GM19035 (cell line): Measurements from ENCODE around the gene MINDY4B.

ENCODE experiments used
- ATAC-seq: cut with Tn5 transposase; IDR thresholded peaks from one replicate; pipeline ENCODE4 v1.9.1; 2021; ENCODE audit not compliant: unreplicated experiment

MINDY4B gene

DNA sequence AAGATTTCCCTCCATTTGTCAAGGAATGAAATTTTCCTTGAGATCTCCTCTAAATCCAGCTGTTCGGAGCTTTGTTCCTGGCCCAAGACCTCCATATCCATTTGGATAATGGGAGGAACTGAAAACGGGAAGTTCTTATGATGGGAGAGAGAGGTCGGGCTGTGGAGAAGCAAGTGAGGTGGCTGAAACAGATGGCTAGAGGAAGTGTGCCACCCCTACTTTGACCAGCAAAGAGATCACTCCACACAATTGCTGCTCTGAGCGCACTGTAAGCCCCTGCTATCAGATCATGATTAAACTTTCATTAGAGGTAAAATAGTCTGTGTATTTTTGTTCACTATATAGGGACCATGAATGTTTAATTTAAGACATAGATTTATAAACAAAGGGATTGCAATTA is at the start of gene MINDY4B:
TSS of gene MINDY4B (minus strand) at position 101 of the 400 bp plus-strand sequence. CDS start at position 101, 0 bp downstream.
- no peak for ATAC-seq

DNA sequence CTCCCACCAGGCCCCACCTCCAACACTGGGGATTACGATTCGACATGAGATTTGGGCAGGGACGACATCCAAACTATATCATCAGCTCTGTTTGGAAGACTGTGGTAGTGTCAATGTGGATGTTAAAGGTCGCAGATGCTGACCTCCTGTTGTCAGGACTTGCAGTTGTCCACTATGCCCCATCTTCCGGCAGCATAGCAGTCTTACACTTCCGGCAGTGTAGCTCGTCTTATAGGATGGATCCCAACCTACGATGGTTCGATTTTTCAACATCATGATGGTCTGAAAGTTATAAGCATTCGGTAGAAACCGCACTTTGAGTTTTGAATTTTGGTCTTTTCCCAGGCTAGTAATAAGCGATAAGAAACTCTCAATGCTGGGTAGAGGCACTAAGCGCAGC is 46.7 kb upstream of the MINDY4B start:
- no peak for ATAC-seq

DNA sequence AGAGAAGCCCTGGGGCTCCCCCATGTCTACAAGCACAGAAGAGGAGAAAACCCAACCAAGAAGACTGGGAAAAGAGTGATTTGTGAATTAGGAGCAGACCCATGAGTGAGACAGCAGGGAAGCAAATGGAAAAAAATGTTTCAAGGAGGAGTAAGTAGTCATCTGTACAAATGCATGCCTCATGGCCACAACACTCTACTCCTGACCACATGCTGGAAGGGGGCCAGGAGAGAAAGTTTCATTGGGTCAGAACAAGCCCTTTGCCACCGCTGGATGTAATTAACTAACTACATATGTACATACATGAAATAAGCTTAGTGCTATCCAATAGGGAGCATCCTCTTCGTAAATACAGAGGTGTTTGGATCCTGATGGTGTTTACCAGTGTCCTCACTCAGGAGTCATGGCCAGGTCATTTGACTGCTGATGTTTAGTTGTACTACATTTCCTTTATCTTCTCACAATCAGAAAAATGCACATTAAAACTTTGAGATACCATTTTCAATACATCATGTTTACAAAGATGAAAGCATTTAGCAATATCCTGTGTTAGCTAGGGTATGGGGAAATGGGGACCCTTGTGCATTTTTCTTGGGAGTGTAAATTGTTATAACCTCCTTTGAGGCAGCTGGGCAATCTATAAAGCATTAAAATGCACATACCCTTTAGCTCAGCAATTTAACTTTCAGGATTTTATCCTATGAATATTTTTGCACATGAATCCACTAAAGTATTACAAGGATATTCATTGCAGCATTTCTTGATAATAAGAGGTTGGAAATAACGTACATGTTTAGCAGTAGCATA is 40.2 kb upstream of the MINDY4B start:
- ATAC-seq, result no peak

DNA sequence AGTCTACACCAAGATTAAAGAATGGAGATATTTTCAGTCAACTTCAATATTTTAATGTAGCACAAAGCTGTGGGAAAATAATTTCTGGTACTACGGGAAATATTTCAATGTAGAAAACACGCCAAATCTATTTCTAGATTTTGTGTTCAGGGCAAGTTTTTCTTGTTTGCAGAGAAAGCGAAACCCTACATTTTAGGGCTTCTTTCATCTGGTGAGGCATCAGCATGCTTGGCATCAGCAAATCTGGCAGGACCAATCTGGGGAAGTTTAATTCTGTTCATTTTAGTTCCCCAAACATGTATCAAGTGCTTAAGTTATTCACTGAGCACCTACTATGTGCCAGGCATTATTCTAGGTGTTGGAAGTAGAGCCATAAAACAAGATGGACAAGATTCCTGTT is 37.0 kb upstream of the MINDY4B start:
- ATAC-seq, result no peak

DNA sequence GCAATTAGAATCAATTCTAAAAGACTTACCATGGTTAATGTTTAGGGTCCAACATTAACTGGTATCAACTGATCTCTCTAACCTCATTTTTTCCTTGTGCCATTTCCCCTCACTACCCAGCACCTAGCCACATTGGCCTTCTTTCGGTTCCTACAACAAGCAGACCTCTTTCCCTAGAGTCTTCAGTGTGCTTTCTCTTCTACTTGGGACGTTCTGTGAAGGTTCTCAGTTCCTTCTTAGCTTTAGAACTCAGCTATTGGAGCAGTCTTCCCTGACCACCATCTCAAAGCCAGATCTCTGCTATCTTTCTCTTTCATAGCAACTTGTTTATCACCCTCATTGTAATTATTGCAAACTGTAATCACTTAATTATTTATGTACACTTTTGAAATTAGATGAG is 31.5 kb upstream of the MINDY4B start:
- ATAC-seq, result no peak

DNA sequence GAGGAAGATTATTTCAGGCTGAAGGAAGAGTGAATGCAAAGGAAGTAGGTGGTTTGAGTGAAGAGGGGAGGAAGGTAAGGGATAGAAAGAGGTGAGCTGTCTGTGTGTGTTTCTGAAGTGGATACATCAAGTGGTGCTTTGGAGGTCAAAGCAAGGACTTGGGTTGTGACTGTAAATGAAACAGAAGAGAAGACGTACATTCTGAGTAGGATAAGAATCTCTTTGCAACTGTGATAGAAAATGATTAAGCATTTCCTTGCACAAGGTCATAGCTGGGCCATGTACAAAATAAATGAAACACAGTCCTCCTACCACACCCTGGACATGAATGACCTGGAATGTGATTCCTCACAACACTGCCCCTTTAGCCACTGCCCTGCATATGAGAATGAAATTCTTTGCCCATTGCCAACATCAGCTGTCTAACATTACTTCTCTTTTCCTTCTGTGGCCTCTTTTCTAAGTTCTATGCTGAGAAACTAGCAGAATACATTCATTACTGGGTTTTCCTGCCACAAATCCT is 28.3 kb upstream of the MINDY4B start:
- ATAC-seq, result no peak

DNA sequence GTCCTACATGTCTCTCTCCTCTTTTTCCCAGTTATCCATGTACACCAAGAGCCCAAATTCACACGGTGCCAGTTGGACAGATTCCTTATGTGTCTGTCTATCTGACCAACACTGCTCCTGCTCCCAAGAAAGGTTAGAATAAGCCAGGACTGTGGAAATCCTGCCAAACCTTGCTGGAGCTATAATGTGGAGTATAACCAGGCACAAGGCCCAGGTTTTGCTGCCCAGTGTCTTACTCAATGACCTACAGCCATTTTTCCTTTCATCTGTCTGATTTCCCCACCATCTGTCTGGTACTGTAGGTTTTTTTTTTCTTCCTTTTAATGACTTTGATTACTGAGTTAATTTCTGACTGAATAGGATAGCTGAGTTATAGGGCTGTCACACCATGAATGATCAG is 26.5 kb upstream of the MINDY4B start:
- ATAC-seq, result no peak

DNA sequence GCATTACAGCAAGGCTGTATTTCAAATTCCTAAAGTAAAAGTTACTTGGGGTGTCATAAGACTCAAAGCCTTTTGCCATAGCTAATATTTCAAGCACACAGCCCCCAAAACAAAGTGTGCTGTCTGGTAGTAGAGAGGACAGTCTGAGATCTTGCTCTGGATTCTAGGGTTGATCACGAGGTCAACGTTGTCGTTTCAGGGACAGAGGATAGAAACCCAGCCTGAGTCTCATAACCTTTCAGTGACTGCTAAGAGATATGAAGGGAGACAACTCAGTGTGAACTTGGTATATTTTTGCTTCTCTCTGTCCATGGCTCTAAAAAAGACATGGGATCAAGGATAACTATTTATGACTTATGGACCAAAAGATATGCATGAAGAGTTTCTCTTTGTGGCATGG is 25.6 kb upstream of the MINDY4B start:
- ATAC-seq, result no peak

DNA sequence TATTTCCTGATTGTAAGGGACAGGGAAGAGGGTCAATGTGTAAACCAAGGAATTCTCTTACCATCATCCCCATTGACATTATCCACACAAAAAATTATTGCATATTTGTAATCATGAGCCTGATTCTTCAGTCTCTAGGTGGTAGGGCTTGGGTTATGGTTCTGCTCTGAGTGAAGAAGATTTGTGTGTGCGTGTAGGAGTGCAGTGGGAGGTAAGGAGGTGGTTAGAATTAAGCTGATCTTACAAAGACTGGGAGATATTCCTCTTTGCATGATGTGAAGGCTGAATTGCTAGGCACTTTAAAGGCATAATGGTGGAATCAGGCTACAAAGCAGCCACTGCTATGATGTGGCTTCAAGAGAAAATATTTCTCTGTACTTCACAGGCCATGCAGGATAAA is 23.0 kb upstream of the MINDY4B start:
- no peak for ATAC-seq

DNA sequence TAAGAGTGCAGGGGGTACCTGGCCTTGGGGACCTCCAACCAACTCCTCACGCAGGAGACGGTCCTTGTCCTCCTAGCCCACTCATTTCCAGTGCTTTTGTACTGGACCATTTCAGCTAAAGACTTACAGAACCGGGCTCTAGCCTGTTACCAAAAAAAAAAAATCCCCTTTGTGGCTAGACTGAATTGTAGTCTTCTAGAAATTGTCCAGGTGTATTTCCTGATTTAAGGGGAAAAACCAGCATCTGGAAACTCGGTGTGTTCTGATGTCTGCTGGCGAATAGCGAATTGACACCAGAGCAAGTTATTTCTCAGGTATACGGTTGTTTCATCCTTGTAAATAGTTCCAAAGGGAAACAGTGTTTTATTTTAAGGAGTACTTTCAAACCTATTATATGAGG is 21.1 kb upstream of the MINDY4B start:
- no peak for ATAC-seq

DNA sequence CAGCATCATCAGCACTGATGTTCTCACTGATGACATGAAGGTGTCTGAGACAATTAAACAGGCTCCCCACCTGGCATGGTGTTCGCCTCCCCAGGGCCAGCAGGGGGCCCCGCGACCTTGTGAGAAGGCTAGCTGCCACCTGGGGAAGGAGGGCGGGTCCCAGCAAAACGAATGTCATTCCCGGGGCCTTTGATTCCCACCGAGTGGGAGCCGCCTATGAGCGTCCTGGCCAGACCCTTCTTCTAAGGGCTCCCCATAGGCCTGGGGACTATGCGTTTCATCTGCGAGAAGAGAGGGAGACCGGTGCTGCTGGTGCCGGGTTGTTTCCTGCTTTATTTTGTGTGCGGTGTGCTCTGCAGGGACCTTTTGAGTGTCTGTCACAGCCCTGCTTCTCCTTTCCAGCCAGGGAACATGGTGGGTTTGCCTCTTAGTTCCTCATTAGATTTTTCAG is 20.5 kb upstream of the MINDY4B start:
- peak; percentile 89 for ATAC-seq

DNA sequence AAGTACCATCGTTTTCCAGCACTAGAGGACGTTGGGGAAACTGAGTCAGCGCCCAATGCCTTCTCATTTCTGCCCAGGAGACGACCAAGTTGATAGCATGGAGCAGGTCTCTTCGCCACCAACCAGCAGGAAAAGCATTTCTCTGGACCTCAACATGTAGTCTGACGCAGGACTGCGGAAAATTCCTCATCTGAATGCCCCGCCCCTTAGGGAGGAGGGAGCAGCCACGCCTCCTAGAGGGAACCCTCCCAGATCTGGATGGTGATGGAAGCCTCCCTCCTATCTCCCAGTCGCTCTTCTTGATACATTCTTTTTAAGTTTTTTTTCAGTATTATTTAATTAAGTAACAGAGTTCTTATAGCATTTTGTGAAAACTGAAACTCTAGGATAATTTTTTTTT is 17.4 kb upstream of the MINDY4B start:
- ATAC-seq, result no peak

DNA sequence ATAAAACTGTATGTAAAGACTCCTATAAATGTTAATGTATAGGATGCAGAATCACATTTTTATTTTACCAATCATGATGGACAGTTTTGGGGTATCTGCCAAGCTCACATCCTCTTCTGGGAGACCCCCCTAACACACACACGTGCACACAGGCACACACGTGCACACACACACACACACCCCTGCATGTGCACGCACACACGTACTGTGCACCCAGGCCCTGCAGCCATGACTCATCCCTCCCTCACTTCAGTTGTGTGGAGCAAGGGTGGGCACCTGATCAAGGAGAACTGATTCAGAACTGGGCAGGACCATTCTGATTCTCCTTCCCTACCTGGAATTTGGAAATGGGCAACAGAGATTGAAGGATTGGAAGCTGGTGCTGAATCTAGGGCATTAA is 16.0 kb upstream of the MINDY4B start:
- ATAC-seq, result no peak

DNA sequence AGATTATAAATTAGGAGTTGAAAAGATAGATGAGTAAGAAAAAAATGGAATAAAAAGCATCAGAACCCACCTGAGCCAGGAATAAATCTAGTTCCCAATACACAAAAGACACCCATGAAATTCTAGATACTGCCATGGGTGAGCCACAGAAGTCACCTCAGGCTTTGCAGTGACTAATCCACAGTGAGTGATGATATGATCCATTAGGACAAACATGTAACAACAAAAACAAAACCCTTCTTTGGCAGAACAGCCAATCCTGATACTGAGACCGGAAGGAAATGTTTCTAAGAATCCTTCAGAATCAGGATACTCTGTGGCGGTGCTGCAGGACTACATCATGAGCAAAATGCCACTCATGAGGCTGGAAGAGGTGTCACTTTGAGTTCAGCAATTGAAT is 15.0 kb upstream of the MINDY4B start:
- ATAC-seq, result no peak

DNA sequence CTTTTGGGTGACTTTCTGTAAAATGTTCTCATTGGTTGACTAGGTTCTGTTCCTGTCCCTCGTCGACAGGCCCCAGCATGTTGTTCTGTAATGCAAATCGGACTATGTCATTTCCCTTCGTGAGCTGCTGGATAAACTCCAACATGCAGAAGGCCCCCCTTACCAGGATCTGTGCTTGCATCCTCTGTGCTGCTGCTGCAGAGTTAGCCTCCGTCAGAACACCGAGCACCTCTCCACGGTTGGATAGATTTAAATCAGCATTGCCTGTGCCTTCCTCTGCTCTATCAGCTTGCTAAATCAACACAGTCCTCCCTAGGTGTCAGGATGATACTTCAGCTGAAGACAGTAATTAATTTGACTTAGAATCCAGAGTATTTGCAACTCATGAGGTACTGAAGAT is 12.7 kb upstream of the MINDY4B start:
- no peak for ATAC-seq

DNA sequence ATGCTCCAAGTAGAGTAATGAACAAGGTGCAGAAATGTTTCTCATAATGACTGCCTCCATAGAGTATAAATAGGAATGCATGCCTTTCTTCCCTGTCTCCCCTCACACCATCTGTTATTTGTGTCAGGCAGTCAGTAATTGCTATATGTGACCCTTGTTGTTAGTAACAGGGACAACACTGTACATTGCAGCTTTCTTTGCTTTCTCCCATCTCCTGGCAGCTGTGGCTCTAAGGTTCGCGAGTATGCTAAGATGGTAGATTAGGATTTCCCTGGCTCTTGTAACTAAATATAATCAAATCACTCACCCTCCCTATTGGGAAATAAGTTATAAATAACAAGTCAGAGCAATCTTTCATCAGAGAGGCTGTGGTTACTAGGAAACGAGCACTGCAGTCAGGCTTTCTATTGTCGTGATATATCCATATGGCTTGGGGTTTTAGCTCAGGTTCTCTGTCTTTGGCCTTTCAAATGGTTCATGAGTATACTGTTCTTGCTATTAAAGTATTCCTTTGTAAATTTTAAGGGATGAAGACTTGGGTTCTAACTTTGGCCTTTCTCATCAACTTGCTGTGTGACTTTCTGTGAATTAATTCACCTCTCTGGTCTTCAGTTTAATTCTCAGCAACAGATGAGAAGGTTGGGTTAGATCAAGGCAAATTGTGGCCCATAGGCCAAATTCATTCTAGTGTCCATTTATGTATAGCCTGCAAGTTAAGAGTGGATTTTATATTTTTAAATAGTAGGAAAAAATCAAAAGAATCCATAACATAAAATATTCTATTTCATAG is 8.1 kb upstream of the MINDY4B start:
- ATAC-seq, result no peak

DNA sequence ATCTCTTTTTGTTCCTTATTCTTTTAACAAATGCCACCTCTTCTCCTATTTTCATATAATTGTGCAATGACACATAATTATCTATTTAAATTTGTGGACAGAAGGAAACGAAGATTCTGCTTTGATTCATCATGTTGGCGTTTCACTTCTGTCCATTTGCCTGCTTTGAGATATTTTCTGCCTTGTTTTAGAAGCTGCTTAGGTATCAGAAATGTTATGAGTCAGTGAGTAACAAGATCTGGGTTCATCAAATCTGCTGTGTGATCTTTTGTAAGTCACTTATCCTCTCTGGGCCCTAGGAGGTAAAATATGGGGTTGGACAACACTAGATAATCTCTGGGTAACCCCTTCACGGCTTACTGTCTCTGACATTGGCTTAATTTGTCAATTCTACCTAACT is 7.3 kb upstream of the MINDY4B start:
- peak; percentile 61 for ATAC-seq

DNA sequence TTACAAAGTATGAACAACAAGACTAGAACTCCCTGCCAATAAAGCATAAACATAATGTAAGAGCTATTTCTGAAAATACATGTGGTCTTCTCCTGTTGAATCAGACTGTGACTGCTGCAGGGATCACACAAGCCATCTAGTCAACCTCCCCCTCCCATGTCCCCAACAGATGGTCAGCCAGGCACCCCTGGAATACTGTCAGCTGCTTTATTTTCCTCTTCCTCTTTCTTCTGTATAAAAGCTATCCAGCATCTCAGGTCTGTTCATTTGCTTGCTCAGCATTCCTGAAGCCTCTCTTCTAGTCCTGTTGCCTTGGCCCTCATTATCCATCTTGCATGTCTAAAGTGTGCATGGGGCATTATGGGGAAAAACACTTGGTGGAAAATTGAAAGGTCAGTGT is 6.5 kb upstream of the MINDY4B start:
- no peak for ATAC-seq

DNA sequence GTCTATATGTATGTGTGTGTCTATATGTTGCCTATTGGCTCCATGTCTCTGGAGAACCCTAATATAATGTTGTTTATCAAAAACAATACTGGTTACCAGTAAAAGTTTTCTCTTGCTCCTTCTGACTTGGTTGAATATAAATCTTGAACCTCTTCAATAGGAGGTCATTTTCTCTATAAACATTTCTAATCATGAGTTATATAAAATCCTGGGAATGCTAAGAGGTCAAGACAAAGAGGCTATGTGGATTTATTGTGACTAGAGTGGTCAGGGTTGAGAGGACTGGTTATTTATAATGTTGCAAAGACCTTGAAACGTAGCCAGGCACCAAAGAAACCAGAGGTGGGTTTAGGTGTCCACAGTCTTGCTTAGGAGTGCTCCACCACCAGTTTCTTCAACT is 1.2 kb upstream of the MINDY4B start:
- ATAC-seq, result no peak

DNA sequence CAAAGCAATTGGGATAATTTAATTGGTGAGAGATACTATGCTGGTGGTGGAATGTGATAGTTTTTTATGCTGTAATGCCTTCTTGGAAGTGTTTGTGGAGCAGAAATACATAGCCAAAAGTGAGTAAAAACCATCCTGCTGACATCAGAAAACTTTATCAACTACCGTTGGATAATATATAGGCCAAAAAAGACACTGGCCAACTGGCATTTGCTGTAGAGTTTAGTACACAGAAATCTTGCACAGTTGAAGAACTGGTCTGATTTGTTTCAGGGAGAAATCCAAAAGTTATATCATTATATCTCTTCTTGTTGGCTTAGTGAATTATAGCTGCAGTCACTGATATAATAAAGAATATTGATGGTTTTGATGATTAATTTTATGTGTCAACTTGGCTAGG is 507 bp upstream of the MINDY4B start:
- ATAC-seq, result no peak

DNA sequence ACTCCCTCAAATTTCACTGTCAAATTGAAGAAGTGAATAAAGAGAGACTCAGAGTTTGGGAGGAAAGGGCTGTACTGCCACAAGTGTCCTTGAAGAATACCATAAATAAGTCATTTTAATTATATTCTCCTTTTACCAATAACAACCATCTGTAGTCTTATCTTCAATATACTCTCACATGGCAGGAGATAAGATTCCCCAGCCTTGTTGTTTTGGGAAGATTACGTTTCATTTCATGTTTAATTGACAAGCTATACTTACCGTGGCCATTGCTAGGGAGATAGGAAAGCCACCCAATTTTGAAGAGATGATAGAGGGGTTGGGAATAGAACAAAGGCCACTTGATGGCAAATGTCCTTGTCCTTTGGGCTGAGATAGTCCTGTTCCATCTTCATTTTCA is 2.3 kb downstream of the MINDY4B start:
- ATAC-seq, result no peak

DNA sequence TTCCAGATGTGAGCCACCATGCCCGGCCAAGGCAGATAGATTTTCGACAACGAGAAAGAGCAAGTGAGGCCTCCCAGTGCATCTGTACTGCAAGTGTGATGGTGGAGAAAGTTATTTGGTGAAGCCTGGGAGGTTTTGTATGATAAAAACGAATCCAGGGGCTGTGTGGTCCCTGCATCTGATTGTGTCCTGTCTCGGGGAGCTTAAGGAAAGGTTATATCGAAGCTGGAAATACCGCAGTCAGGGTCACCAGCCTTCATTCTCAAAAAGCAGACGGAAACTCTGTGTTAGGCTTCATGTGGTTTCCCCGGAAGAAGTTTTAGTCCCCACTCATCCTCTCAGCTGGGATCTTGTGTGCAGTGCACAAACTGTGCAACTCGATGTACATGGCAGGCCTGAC is 3.4 kb downstream of the MINDY4B start:
- ATAC-seq, result no peak
